Neural crest cell (in vitro differentiated cells): Measurements from ENCODE around the gene MST1. TPM values are rescaled to one million over a fixed set of nuclear protein-coding genes. Genes with fewer than 3 reads are reported as not detected.

Experiments used
- DNase-seq: peaks from one replicate; pipeline ENCODE4 v3.0.0; 2021; ENCODE audit warnings: low read depth, mixed read lengths, low spot score
- H3K27ac Mint-ChIP-seq: one replicate; pipeline ENCODE4 v1.8.0; 2021; ENCODE audit warnings: mild to moderate bottlenecking, mixed read lengths; ENCODE audit not compliant: unreplicated experiment
- H3K27me3 Mint-ChIP-seq: 2 replicates; pipeline ENCODE4 v1.8.0; 2021; ENCODE audit warnings: low read depth, mild to moderate bottlenecking, mixed read lengths
- H3K36me3 Mint-ChIP-seq: 2 replicates; pipeline ENCODE4 v1.8.0; 2021; ENCODE audit warnings: low read depth, mild to moderate bottlenecking, mixed read lengths
- H3K4me1 Mint-ChIP-seq: 2 replicates; pipeline ENCODE4 v1.8.0; 2021; ENCODE audit warnings: mixed read lengths
- H3K4me3 Mint-ChIP-seq: one replicate; pipeline ENCODE4 v1.8.0; 2021; ENCODE audit warnings: mild to moderate bottlenecking, mixed read lengths
- H3K9me3 Mint-ChIP-seq: 2 replicates; pipeline ENCODE4 v1.8.0; 2021; ENCODE audit warnings: mixed read lengths
- total RNA-seq: library from RNA; stranded (reverse); gene quantifications from 2 replicates; pipeline ENCODE4 v1.2.1, GENCODE V29; 2021
- TF ChIP-seq, protein P1 (sequence below): fragments of 200-600 bp; sonication (generic); conservative IDR thresholded peaks from 2 replicates; pipeline ENCODE4 v1.5.0; 2021; ENCODE audit warnings: antibody characterized with exemption, mild to moderate bottlenecking

Gene MST1
- total RNA-seq, 1 donor from 2014 or later = 15.0 TPM

DNA sequence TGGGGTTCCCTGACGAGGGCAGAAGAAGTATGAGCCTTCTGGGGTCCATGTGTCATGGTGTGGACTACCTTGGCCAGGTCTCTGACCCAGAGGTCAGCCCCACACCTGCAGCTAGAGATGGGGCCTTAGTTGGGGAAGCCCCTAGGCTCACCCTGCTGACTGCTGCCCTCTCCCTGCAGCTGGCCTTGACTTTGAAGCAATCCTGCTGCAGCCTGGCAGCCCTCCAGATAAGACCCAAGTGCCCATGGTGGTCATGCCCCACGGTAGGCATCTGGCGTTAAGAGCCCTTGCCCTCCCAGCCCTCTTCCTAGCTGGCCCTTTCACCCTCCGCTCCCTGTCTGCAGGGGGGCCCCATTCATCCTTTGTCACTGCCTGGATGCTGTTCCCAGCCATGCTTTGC is 7.7 kb downstream of the MST1 start:
- TF ChIP-seq, protein P1, sequence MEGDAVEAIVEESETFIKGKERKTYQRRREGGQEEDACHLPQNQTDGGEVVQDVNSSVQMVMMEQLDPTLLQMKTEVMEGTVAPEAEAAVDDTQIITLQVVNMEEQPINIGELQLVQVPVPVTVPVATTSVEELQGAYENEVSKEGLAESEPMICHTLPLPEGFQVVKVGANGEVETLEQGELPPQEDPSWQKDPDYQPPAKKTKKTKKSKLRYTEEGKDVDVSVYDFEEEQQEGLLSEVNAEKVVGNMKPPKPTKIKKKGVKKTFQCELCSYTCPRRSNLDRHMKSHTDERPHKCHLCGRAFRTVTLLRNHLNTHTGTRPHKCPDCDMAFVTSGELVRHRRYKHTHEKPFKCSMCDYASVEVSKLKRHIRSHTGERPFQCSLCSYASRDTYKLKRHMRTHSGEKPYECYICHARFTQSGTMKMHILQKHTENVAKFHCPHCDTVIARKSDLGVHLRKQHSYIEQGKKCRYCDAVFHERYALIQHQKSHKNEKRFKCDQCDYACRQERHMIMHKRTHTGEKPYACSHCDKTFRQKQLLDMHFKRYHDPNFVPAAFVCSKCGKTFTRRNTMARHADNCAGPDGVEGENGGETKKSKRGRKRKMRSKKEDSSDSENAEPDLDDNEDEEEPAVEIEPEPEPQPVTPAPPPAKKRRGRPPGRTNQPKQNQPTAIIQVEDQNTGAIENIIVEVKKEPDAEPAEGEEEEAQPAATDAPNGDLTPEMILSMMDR = no peak
- H3K4me1 Mint-ChIP-seq = no peaks in the 10 kb centered on the region
- no peak overlapping the region for H3K4me3 Mint-ChIP-seq
- no peak overlapping the region for H3K27ac Mint-ChIP-seq
- DNase-seq = no peak
- H3K27me3 Mint-ChIP-seq = peaks cover 6% of the 10 kb centered on the region
- peaks cover 5% of the 10 kb centered on the region for H3K36me3 Mint-ChIP-seq
- no peaks in the 10 kb centered on the region for H3K9me3 Mint-ChIP-seq

DNA sequence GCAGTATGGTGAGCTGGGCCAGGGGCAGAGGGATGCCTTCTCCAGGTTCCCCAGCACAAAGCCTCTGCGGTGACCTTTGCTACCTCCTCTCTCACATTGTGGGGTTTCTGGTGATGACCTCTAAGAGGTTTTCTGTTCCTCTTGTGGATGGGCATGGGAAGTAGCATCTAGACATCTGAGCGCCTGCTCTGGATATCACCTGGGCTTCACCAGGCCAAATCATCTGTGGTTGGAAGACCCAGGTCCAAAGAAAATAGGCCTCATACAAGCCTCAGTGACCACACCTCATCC is 8.1 kb downstream of the MST1 start:
- Mint-ChIP-seq H3K9me3 (no peaks in the 10 kb centered on the region), H3K27me3 (peaks cover 4% of the 10 kb centered on the region), H3K36me3 (peaks cover 5% of the 10 kb centered on the region), H3K4me3 (no peak overlapping the region), H3K4me1 (no peaks in the 10 kb centered on the region), H3K27ac (no peak overlapping the region)
- no peak for DNase-seq
- TF ChIP-seq, protein P1 = no peak

DNA sequence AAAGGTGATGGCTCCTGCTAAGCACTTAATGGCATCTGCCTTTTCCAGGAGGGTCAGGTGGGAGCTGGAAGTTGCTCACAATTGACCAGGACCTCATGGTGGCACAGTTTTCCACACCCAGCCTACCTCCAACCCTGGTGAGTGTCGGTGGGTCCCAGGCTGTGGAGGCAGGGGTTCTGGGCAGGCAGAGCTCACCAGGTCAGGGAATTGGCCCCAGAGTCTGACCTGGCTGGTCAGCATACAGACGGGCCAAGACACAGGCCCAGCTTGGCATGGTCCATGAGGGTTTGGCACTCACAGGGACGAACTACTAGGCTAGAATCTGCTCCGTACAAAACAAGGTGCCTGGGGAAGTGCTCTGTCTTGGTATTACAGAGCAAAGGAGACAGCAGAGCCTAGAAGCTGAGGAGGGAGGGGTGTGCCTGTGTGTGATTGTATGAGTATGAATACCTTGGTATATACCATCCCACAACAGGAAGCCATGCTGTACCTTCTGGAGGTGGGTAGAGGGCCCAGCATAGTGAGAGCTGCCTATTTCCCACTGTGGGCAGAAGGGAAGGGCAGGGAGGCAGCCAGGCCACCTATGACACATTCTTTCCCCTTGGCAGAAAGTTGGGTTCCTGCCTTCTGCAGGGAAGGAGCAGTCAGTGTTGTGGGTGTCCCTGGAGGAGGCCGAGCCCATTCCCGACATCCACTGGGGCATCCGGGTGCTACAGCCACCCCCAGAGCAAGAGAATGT is 8.6 kb downstream of the MST1 start:
- TF ChIP-seq, protein P1 = no peak
- no peak overlapping the region for H3K4me3 Mint-ChIP-seq
- H3K9me3 Mint-ChIP-seq = no peaks in the 10 kb centered on the region
- DNase-seq = no peak
- no peaks in the 10 kb centered on the region for H3K4me1 Mint-ChIP-seq
- H3K36me3 Mint-ChIP-seq = peaks cover 5% of the 10 kb centered on the region
- peaks cover 4% of the 10 kb centered on the region for H3K27me3 Mint-ChIP-seq
- H3K27ac Mint-ChIP-seq = no peak overlapping the region

DNA sequence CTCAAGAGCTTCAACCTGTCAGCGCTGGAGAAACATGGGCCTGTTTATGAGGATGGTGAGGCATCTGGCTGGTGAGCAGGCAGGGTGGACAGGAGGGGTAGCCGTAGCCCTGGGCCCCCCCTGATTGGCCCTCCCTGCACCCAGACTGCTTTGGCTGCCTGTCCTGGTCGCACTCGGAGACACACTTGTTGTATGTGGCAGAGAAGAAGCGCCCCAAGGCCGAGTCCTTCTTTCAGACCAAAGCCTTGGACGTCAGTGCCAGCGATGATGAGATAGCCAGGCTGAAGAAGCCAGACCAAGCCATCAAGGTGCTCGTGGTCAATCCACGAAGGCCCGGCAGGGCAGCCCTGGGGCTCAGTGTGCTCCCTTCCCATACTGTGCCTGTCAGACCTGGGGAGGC is 13.4 kb downstream of the MST1 start:
- TF ChIP-seq, protein P1 = no peak
- no peaks in the 10 kb centered on the region for H3K9me3 Mint-ChIP-seq
- peaks cover 5% of the 10 kb centered on the region for H3K36me3 Mint-ChIP-seq
- peak overlapping the region; percentile 78 for H3K27ac Mint-ChIP-seq
- peak overlapping the region; percentile 98 for H3K4me3 Mint-ChIP-seq
- H3K27me3 Mint-ChIP-seq = peaks cover 2% of the 10 kb centered on the region
- no peak for DNase-seq
- H3K4me1 Mint-ChIP-seq = peaks cover 27% of the 10 kb centered on the region

DNA sequence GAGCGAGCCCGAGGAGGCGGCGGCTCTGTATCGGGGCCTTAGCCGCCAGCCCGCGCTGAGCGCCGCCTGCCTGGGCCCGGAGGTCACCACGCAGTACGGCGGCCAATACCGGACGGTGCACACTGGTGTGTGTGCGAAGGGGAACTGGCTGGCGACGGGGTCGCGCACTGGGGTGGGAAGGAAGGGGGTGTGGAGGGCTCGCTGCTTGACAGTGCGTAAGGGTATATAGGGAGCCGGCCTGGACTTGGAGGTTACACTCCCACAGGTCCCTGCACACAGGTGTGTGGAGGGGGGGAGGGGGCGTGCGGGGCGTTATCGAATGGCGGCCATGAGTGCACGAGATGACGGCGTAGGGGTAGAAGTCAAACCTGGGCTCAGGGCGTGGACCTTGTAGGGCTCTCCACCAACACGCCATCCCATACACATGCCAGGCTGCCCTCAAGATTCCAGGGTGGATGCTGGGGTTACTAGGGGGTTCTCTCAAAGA is 14.7 kb downstream of the MST1 start:
- TF ChIP-seq, protein P1 = no peak
- Mint-ChIP-seq H3K27ac (no peak overlapping the region), H3K36me3 (no peaks in the 10 kb centered on the region), H3K4me1 (peaks cover 27% of the 10 kb centered on the region), H3K4me3 (peak overlapping the region; percentile 98), H3K27me3 (peaks cover 2% of the 10 kb centered on the region), H3K9me3 (no peaks in the 10 kb centered on the region)
- DNase-seq = no peak
